HG03280 (cell line): ENCODE measurements around the gene ZNF501.

Experiments
- ATAC-seq: cut with Tn5 transposase; IDR thresholded peaks from one replicate; pipeline ENCODE4 v1.9.1; 2021; ENCODE audit warnings: mild to moderate bottlenecking, moderate library complexity; ENCODE audit not compliant: unreplicated experiment

The ZNF501 gene

GRCh38 chr3:44729384-44729910, at the start of gene ZNF501:
Gene ZNF501, plus strand, starts transcription at chr3:44729635. Its CDS starts 4,787 bp downstream, at chr3:44734422.
- peak; percentile 91 for ATAC-seq

- no peak for ATAC-seq
Measured at GRCh38 chr3:44680921-44681455, 48.4 kb upstream of the ZNF501 start.

GRCh38 chr3:44682182-44682896, 47.1 kb upstream of the ZNF501 start:
- no peak for ATAC-seq

- ATAC-seq: peak; percentile 86
Measured at GRCh38 chr3:44685128-44685800, 44.2 kb upstream of the ZNF501 start.

GRCh38 chr3:44687898-44688297, 41.5 kb upstream of the ZNF501 start:
- ATAC-seq: no peak

GRCh38 chr3:44712455-44713075, 16.9 kb upstream of the ZNF501 start, which contains the start of gene ZNF502:
Gene ZNF502, plus strand, starts transcription at chr3:44712660. Its CDS starts 7,602 bp downstream, at chr3:44720262.
- ATAC-seq: no peak

- ATAC-seq: no peak
Measured at GRCh38 chr3:44721231-44722102, 8.0 kb upstream of the ZNF501 start.

GRCh38 chr3:44722103-44722401, 7.4 kb upstream of the ZNF501 start:
- no peak for ATAC-seq

GRCh38 chr3:44734646-44735168, 5.3 kb downstream of the ZNF501 start:
- ATAC-seq: no peak

- no peak for ATAC-seq
Measured at GRCh38 chr3:44761101-44761423, 31.6 kb downstream of the ZNF501 start.

- ATAC-seq: peak; percentile 92
Measured at GRCh38 chr3:44761424-44762169, 32.2 kb downstream of the ZNF501 start, which contains the start of the genes KIAA1143 and KIF15. Gene KIAA1143, minus strand, starts transcription at chr3:44761619. Its CDS starts 17 bp downstream, at chr3:44761602. Gene KIF15, plus strand, starts transcription at chr3:44761794. Its CDS starts 72 bp downstream, at chr3:44761866.

- peak; percentile 1 for ATAC-seq
Measured at GRCh38 chr3:44762170-44762677, 32.8 kb downstream of the ZNF501 start.

- ATAC-seq: no peak
Measured at GRCh38 chr3:44762690-44763089, 33.3 kb downstream of the ZNF501 start.

- no peak for ATAC-seq
Measured at GRCh38 chr3:44764248-44764647, 34.8 kb downstream of the ZNF501 start.

- no peak for ATAC-seq
Measured at GRCh38 chr3:44771424-44772098, 42.1 kb downstream of the ZNF501 start.

GRCh38 chr3:44772099-44772442, 42.6 kb downstream of the ZNF501 start:
- ATAC-seq: no peak

- ATAC-seq: no peak
Measured at GRCh38 chr3:44782891-44783290, 53.5 kb downstream of the ZNF501 start.
